Lower leg skin (tissue), 3 donors: Measurements from ENCODE around the gene TMPRSS3.

Experiments
- CTCF ChIP-seq, 3 donors: fragments of 450-650 bp; IDR thresholded peaks; one replicate each; pipeline ENCODE4 v1.5.1; 2016; ENCODE audit warnings: antibody characterized with exemption in 3 of 3, mild to moderate bottlenecking in 3 of 3, moderate library complexity in 2 of 3
- POLR2A ChIP-seq, 2 donors: fragments of 450-650 bp; IDR thresholded peaks; one replicate each; pipeline ENCODE4 v1.6.1; 2016 to 2017; ENCODE audit warnings: antibody characterized with exemption in 2 of 2, mild to moderate bottlenecking in 1 of 2, moderate library complexity in 1 of 2

GRCh38 chr21:42358937-42359336 is 36.9 kb downstream of the TMPRSS3 start:
- no peak for TF ChIP-seq POLR2A (IDR thresholded peaks at IDR 0.05)
- no peak for TF ChIP-seq CTCF (IDR thresholded peaks at IDR 0.05)
